GM18499 (cell line): ENCODE measurements around the gene ERF.

Experiments
- ATAC-seq: cut with Tn5 transposase; IDR thresholded peaks from one replicate; pipeline ENCODE4 v1.9.1; 2021; ENCODE audit warnings: moderate number of reproducible peaks; ENCODE audit not compliant: insufficient read depth, unreplicated experiment

ERF gene

GRCh38 chr19:42254850-42255765, at the start of gene ERF:
Gene ERF, minus strand, starts transcription at chr19:42255128. Its CDS starts 129 bp downstream, at chr19:42254999.
- no peak for ATAC-seq

GRCh38 chr19:42303876-42304275, 48.9 kb upstream of the ERF start:
- no peak for ATAC-seq

GRCh38 chr19:42303101-42303464, 48.2 kb upstream of the ERF start:
- ATAC-seq: no peak

GRCh38 chr19:42301646-42302203, 46.8 kb upstream of the ERF start, which contains the start of gene PRR19:
Gene PRR19, plus strand, starts transcription at chr19:42302132. Its CDS starts 7,453 bp downstream, at chr19:42309585.
- no peak for ATAC-seq

GRCh38 chr19:42297039-42297438, 42.1 kb upstream of the ERF start:
- no peak for ATAC-seq

GRCh38 chr19:42295831-42296525, 41.0 kb upstream of the ERF start:
- ATAC-seq: no peak

- no peak for ATAC-seq
These were observed 40.4 kb upstream of the ERF start for GRCh38 chr19:42295342-42295741.

- ATAC-seq: no peak
These were observed 39.7 kb upstream of the ERF start for GRCh38 chr19:42294471-42295137.

- ATAC-seq: no peak
These were observed 39.0 kb upstream of the ERF start for GRCh38 chr19:42293948-42294347.

- no peak for ATAC-seq
These were observed 38.6 kb upstream of the ERF start for GRCh38 chr19:42293540-42293939.

- ATAC-seq: no peak
These were observed 38.0 kb upstream of the ERF start for GRCh38 chr19:42292963-42293362.

GRCh38 chr19:42292042-42292960, 37.4 kb upstream of the ERF start:
- ATAC-seq: no peak

- no peak for ATAC-seq
These were observed 36.5 kb upstream of the ERF start for GRCh38 chr19:42291435-42291810.

GRCh38 chr19:42290523-42291434, 35.9 kb upstream of the ERF start:
- no peak for ATAC-seq

- ATAC-seq: no peak
These were observed 35.2 kb upstream of the ERF start for GRCh38 chr19:42290136-42290522.

GRCh38 chr19:42289556-42290041, 34.7 kb upstream of the ERF start:
- ATAC-seq: no peak

GRCh38 chr19:42288881-42289555, 34.1 kb upstream of the ERF start:
- ATAC-seq: no peak

GRCh38 chr19:42288387-42288786, 33.5 kb upstream of the ERF start:
- no peak for ATAC-seq
